Endothelial cell of hepatic sinusoid (primary cell): ENCODE results near the gene CNEP1R1.

Source experiments
- in situ Hi-C: cut with HindIII; loops from 2 replicates; pipeline ENCODE4 v1.10.0; 2017; ENCODE audit warnings: low sequenced_read_pairs

The CNEP1R1 gene

GRCh38 chr16:50015631-50016030 is 9.4 kb upstream of the CNEP1R1 start:
- in situ Hi-C loops: no loop called here

GRCh38 chr16:50017553-50017952 is 7.5 kb upstream of the CNEP1R1 start:
- in situ Hi-C loops: no loop called here

- in situ Hi-C loops: no loop called here
These were observed 3.5 kb upstream of the CNEP1R1 start for GRCh38 chr16:50021544-50021943.

GRCh38 chr16:50023641-50024040 is 1.4 kb upstream of the CNEP1R1 start:
- in situ Hi-C loops: no loop called here

GRCh38 chr16:50024207-50024606 is 818 bp upstream of the CNEP1R1 start:
- in situ Hi-C loops: no loop called here

- in situ Hi-C loops: no loop called here
These were observed 509 bp downstream of the CNEP1R1 start for GRCh38 chr16:50025537-50025931.

GRCh38 chr16:50027829-50028228 is 2.8 kb downstream of the CNEP1R1 start:
- in situ Hi-C loops: no loop called here

- in situ Hi-C loops: no loop called here
These were observed 10.5 kb downstream of the CNEP1R1 start for GRCh38 chr16:50035468-50035992.

GRCh38 chr16:50036426-50036825 is 11.4 kb downstream of the CNEP1R1 start:
- in situ Hi-C loops: no loop called here

GRCh38 chr16:50037662-50038220 is 12.7 kb downstream of the CNEP1R1 start:
- in situ Hi-C loops: no loop called here

GRCh38 chr16:50038286-50038685 is 13.3 kb downstream of the CNEP1R1 start:
- in situ Hi-C loops: no loop called here

- in situ Hi-C loops: no loop called here
These were observed 13.9 kb downstream of the CNEP1R1 start for GRCh38 chr16:50038756-50039529.

- in situ Hi-C loops: no loop called here
These were observed 15.0 kb downstream of the CNEP1R1 start for GRCh38 chr16:50040018-50040417.

GRCh38 chr16:50040710-50041109 is 15.7 kb downstream of the CNEP1R1 start:
- in situ Hi-C loops: no loop called here

- in situ Hi-C loops: no loop called here
These were observed 18.3 kb downstream of the CNEP1R1 start for GRCh38 chr16:50043358-50043757.

GRCh38 chr16:50045412-50045811 is 20.4 kb downstream of the CNEP1R1 start:
- in situ Hi-C loops: no loop called here

GRCh38 chr16:50046853-50047252 is 21.8 kb downstream of the CNEP1R1 start:
- in situ Hi-C loops: no loop called here

- in situ Hi-C loops: no loop called here
These were observed 22.8 kb downstream of the CNEP1R1 start for GRCh38 chr16:50047864-50048263.

GRCh38 chr16:50050802-50051201 is 25.8 kb downstream of the CNEP1R1 start:
- in situ Hi-C loops: no loop called here

- in situ Hi-C loops: no loop called here
These were observed 31.2 kb downstream of the CNEP1R1 start for GRCh38 chr16:50056226-50056625.

GRCh38 chr16:50058091-50058771 is 33.2 kb downstream of the CNEP1R1 start:
- in situ Hi-C loops: no loop called here

GRCh38 chr16:50059111-50059510 is 34.1 kb downstream of the CNEP1R1 start:
- in situ Hi-C loops: no loop called here
